GM10847 (cell line): Measurements from ENCODE around the gene ABTB2.

ENCODE experiments used
- POLR2A ChIP-seq: IDR thresholded peaks from 2 replicates; pipeline ENCODE4 v1.6.1; 2011; ENCODE audit not compliant: insufficient read length; ENCODE audit errors: extremely low read depth

Gene ABTB2

DNA sequence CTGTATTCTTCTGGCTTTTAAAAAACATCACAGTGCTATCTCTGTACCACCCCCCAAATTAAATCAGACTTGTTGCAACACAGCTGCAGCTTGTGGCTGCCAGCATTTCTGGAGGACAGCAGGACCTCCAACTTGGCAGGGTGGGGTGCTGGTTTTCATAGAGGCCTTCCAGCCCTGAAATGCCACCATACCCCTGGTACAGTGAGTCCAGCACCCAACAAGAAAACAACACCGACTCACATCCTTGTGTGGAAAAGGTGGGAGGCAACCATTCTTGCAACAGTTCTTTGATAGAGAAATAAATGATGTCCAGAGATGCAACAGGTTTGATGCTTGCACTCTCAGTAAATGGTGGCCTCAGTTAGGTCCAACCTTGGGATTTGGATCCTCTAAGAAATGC lies 96.0 kb downstream of the ABTB2 start:
- TF ChIP-seq POLR2A: no peak

- no peak for TF ChIP-seq POLR2A
Measured at GRCh38 chr11:34261095-34261494, 96.7 kb downstream of the ABTB2 start.

GRCh38 chr11:34260072-34260575 lies 97.7 kb downstream of the ABTB2 start:
- no peak for TF ChIP-seq POLR2A

DNA sequence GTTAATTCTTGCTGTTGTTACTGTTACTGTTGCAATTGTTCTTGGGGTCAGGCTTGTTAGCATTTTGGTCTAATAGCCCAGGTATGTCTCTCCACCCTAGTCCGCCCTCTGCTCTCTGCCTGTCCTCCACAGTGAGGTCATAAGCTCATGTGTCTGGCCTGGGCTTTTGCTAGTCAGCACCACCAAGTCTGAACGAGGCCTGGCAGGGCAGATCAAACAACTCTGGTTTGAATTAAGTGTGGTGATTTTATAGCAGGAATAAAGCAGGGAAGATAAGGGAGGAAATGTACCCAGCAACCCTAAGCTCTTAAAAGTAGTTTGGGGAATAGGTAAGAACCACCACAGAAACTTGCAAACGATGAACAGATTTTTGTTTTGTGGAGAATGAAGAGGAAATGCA lies 98.7 kb downstream of the ABTB2 start:
- no peak for TF ChIP-seq POLR2A

DNA sequence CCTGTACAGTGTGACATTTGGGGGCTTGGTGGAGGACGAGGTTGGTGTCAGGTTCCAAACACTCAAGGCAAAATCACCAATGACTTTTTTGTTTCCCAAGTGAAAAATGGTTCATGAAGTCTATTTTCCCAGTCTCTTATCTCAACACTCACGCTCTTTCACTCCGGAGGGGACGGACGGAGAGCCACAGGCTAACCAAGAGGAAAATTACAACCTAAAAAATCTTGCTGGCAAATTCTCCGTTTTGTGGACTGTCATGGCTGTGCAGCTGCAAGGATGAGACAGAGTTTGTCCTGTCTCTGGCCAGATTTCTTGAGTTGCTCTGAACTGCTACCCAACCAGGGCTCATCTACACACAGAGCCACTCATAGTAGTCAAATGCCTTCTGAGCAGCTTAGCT lies 101.2 kb downstream of the ABTB2 start:
- no peak for TF ChIP-seq POLR2A

GRCh38 chr11:34256150-34256549 lies 101.7 kb downstream of the ABTB2 start:
- no peak for TF ChIP-seq POLR2A

DNA sequence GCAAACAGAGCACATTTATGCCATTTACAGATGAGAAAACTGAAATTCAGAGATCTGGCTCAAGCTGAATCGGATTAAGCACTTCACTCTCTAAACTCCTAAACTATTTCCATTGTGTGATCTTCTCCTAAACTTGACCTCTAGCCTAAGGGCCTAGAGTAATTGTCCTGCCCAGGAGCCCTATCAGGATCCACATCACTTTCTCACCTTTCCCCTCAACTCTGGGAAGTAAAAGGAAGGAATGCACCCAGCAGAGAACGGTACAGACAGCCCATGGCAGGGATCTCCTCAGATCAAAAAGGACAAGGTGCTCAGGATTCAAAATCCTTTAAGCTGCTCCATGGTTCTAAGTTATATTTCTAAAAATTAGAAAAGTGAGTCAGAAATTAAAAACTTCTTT lies 102.7 kb downstream of the ABTB2 start:
- TF ChIP-seq POLR2A: no peak

DNA sequence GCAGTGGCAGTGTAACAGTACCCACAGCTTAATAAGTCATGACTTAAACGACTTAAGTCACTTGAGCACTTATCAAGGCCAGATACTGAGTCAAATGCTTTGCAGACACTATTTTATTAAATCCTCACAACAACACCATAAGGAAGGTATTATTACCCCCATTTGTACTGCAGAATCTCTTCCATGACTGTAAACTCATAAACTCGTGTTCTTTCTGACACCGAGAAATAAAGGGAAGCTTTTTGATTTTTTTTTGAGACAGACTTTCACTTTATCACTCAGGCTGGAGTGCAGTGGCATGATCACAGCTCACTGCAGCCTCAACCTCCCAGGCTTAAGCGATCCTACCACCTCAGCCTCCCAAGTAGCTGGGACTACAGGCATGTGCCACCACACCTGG lies 103.8 kb downstream of the ABTB2 start:
- no peak for TF ChIP-seq POLR2A

DNA sequence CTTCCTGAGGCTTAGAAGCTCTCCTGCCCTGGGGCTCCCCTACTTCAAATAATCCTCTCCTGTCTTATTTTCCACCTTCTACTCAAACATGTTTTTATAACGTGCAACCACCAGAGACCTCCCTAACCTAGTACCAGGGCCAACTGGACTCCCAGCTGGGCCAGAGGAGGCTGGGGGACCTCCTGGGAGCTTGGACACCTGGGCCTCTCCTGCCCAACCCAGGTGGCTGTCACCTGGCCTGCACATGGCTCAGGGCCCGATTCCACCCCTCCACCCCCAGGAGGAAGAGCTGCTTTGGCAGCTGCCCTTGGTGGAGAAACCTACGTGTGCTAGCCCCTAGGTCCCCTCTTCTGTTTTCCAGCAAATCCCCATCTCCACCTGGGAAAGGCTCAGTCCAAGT lies 105.2 kb downstream of the ABTB2 start:
- no peak for TF ChIP-seq POLR2A

GRCh38 chr11:34252015-34252414 lies 105.8 kb downstream of the ABTB2 start:
- no peak for TF ChIP-seq POLR2A

DNA sequence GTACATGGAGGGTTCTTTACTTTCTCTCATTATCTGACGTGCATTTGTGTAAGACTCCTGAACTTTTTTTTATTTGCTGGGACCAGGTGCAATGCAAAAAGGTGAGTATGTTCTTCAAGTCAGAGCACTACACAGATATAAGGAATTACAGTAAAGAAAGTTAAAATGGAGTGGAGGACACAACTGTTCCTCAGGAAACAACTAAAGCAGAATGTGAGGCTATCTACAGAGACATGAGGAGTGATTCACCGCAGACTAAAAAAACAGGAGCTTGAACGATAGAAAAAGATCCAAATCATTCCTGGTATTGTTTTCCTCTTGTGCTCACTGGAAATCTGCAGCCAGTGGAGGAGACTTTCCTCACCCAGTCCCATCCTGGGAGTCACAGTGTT lies 106.2 kb downstream of the ABTB2 start:
- TF ChIP-seq POLR2A: no peak

GRCh38 chr11:34250732-34251588 lies 106.8 kb downstream of the ABTB2 start:
- TF ChIP-seq POLR2A: no peak

DNA sequence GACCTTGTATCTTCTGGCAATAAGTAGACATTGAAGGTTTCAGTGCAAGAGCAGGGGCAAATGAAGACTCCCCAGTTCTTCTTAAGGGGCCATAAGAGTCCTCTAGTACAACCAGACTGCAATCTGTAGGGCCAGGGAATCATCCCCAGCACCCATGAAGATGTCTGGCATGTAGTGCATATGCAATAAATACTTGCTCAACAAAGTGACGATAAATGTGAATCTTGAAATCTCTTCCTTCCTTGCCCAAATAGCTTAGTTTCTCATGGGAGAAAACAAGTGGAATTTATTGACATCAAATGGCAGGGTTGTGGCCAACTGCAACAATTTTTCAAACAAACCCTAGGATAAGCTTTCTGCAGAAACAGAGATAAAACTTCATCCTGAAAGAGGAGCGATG lies 107.6 kb downstream of the ABTB2 start:
- TF ChIP-seq POLR2A: no peak

- TF ChIP-seq POLR2A: no peak
Measured at GRCh38 chr11:34249439-34249838, 108.4 kb downstream of the ABTB2 start.

GRCh38 chr11:34245041-34245440 lies 112.8 kb downstream of the ABTB2 start:
- TF ChIP-seq POLR2A: no peak

GRCh38 chr11:34243600-34244464 lies 114.0 kb downstream of the ABTB2 start:
- TF ChIP-seq POLR2A: no peak

- TF ChIP-seq POLR2A: no peak
Measured at GRCh38 chr11:34242037-34242625, 115.7 kb downstream of the ABTB2 start.
